Keratinocyte (primary cell): ENCODE data around the gene PLEK. TPM values are rescaled to one million over a fixed set of nuclear protein-coding genes. Genes with fewer than 3 reads are reported as not detected.

Experiments
- DNase-seq: peaks from one replicate; pipeline ENCODE4 v3.0.0-alpha.2; 2011; ENCODE audit warnings: low read depth, missing footprints, low spot score
- FAIRE-seq: peaks from 2 replicates; lab custom pipeline; 2011; peaks lifted over from hg19 to GRCh38; lab: Jason Lieb, UNC
- H2AFZ ChIP-seq: 2 replicates; pipeline ENCODE4 v1.6.0; 2012; ENCODE audit warnings: low read length, control low read depth, inconsistent platforms; ENCODE audit not compliant: control insufficient read depth
- H3K27ac ChIP-seq: 2 replicates; pipeline ENCODE4 v1.5.1; 2011; ENCODE audit warnings: low read length; ENCODE audit not compliant: control insufficient read depth, insufficient read depth
- H3K27me3 ChIP-seq: 3 replicates; pipeline ENCODE4 v1.6.0; 2011; ENCODE audit warnings: low read length; ENCODE audit not compliant: control insufficient read depth, insufficient read depth; ENCODE audit errors: extremely low read depth
- H3K36me3 ChIP-seq, 2 experiments: 2 replicates in 1 of 2; 3 replicates in 1 of 2; pipeline ENCODE4 v1.5.1; 2011; ENCODE audit warnings: low read length in 2 of 2, mild to moderate bottlenecking in 1 of 2; ENCODE audit not compliant: control insufficient read depth in 2 of 2, insufficient read depth in 2 of 2; ENCODE audit errors: extremely low read depth in 1 of 2
- H3K4me1 ChIP-seq: 3 replicates; pipeline ENCODE4 v1.5.1; 2011; ENCODE audit warnings: low read length; ENCODE audit not compliant: control insufficient read depth, insufficient read depth; ENCODE audit errors: extremely low read depth
- H3K4me2 ChIP-seq: 3 replicates; pipeline ENCODE4 v1.6.0; 2011; ENCODE audit warnings: low read depth, low read length; ENCODE audit not compliant: control insufficient read depth, insufficient read depth; ENCODE audit errors: extremely low read depth
- H3K4me3 ChIP-seq, 3 experiments: fragments of 200-600 bp in 1 of 3; sonication (generic) in 1 of 3; 2 replicates in 2 of 3; 3 replicates in 1 of 3; pipeline ENCODE4 v1.5.1; 2011 to 2016; ENCODE audit warnings: low read length in 3 of 3, mild to moderate bottlenecking in 3 of 3, control low read depth in 2 of 3, inconsistent platforms in 1 of 3, low read depth in 1 of 3, mixed read lengths in 1 of 3, mixed run types in 1 of 3, moderate library complexity in 1 of 3; ENCODE audit not compliant: control insufficient read depth in 2 of 3, insufficient read depth in 2 of 3; ENCODE audit errors: extremely low read depth in 1 of 3
- H3K79me2 ChIP-seq: 2 replicates; pipeline ENCODE4 v1.6.0; 2012; ENCODE audit warnings: low read length; ENCODE audit not compliant: control insufficient read depth, insufficient read depth
- H3K9ac ChIP-seq: 3 replicates; pipeline ENCODE4 v1.6.0; 2011; ENCODE audit warnings: low read length; ENCODE audit not compliant: control insufficient read depth, insufficient read depth; ENCODE audit errors: extremely low read depth
- H3K9me1 ChIP-seq: 3 replicates; pipeline ENCODE4 v1.6.0; 2011; ENCODE audit warnings: low read length; ENCODE audit not compliant: control insufficient read depth, insufficient read depth; ENCODE audit errors: extremely low read depth
- H3K9me3 ChIP-seq: 2 replicates; pipeline ENCODE4 v1.5.1; 2012; ENCODE audit warnings: low read depth, low read length; ENCODE audit not compliant: control insufficient read depth
- H4K20me1 ChIP-seq: 3 replicates; pipeline ENCODE4 v1.6.0; 2011; ENCODE audit warnings: low read length; ENCODE audit not compliant: control insufficient read depth, insufficient read depth; ENCODE audit errors: extremely low read depth
- CTCF ChIP-seq, 3 experiments: IDR thresholded peaks in 1 of 3; conservative IDR thresholded peaks in 1 of 3; optimal IDR thresholded peaks in 1 of 3; 2 replicates in 2 of 3; 3 replicates in 1 of 3; pipeline versions ENCODE3 to v1.5.1; 2011; ENCODE audit warnings: low read length in 3 of 3, mild to moderate bottlenecking in 3 of 3, moderate library complexity in 2 of 3, control low read depth in 1 of 3, inconsistent platforms in 1 of 3; ENCODE audit not compliant: insufficient read depth in 2 of 3; ENCODE audit errors: extremely low read depth in 1 of 3
- EZH2 ChIP-seq: IDR thresholded peaks from one replicate; pipeline ENCODE4 v1.6.1; 2012; ENCODE audit warnings: inconsistent platforms, mild to moderate bottlenecking, low read length, moderate library complexity
- dilution Hi-C: fragments of 300-500 bp; cut with MboI; formaldehyde crosslinking; loops from one replicate; pipeline ENCODE4 v1.7.0; 2020; ENCODE audit warnings: low sequenced_read_pairs; ENCODE audit not compliant: extremely low pct_ligation_motif_present
- polyA plus RNA-seq, 5 experiments: library from polyadenylated mRNA; depleted of rRNA in 3 of 5; stranded (reverse) in 3 of 5; stranded (forward) in 1 of 5; unstranded in 1 of 5; fragments of >200 nt; gene quantifications; 1 replicate in 1 of 5; 2 replicates in 3 of 5; 3 replicates in 1 of 5; pipeline versions ENCODE4 v1.2.1 to v1.2.3, GENCODE V29; 2011 to 2012; ENCODE audit warnings: missing spikeins in 2 of 5, low read depth in 1 of 5, low replicate concordance in 1 of 5

PLEK gene
- polyA plus RNA-seq, 1 donor (not counting 4 experiments of a cell fraction or from before 2014, with no cell fraction given) = 0.04 TPM

- TF ChIP-seq CTCF (optimal IDR thresholded peaks at IDR 0.05 in 1 of 3, IDR thresholded peaks at IDR 0.05 in 1 of 3, conservative IDR thresholded peaks at IDR 0.05 in 1 of 3; ENCODE audit: extremely low read depth in 1 of 3, insufficient read depth in 2 of 3, low read length in 3 of 3) (no peak), EZH2 (no peak)
- no peak overlapping the region for H3K4me3 ChIP-seq
Observed at GRCh38 chr2:68428126-68428525, 63.0 kb downstream of the PLEK start.

DNA sequence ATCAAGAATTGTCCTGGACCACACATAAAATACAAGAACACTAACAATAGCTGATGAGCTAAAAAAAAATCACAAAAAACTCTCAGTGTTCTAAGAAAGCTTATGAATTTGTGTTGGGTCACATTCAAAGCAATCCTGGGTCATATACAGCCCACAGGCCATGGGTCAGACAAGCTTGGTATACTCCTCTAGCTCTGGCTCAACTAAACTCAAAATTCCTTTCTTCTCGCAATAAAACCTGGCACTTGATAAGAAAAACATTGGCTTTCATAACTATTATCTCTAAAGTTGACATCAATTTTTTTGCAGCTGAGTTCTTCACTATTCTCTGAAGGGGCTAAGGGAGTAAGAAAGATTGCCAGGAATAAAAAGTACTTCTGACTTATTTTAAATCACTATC lies 63.7 kb downstream of the PLEK start:
- FAIRE-seq = no peak
- Histone ChIP-seq H3K79me2 (no peaks in the 10 kb centered on the region), H3K4me1 (no peaks in the 10 kb centered on the region), H2AFZ (no peak overlapping the region), H3K4me2 (no peak overlapping the region), H3K9me1 (no peaks in the 10 kb centered on the region), H3K27ac (no peak overlapping the region), H3K9ac (no peak overlapping the region), H3K9me3 (no peaks in the 10 kb centered on the region), H3K36me3 (no peaks in the 10 kb centered on the region), H3K4me3 (no peak overlapping the region), H4K20me1 (no peaks in the 10 kb centered on the region), H3K27me3 (peaks cover 6% of the 10 kb centered on the region)
- dilution Hi-C loops = no loop called here
- no peak for DNase-seq
- TF ChIP-seq EZH2 = no peak
- TF ChIP-seq CTCF (optimal IDR thresholded peaks at IDR 0.05 in 1 of 3, IDR thresholded peaks at IDR 0.05 in 1 of 3, conservative IDR thresholded peaks at IDR 0.05 in 1 of 3; ENCODE audit: extremely low read depth in 1 of 3, insufficient read depth in 2 of 3, low read length in 3 of 3) = no peak

More at GRCh38 chr2:68428126-68428525, 63.0 kb downstream of the PLEK start:
- Histone ChIP-seq H4K20me1 (no peaks in the 10 kb centered on the region), H3K4me1 (no peaks in the 10 kb centered on the region), H3K27me3 (peaks cover 6% of the 10 kb centered on the region), H3K9me3 (no peaks in the 10 kb centered on the region), H3K9ac (no peak overlapping the region), H3K4me2 (no peak overlapping the region), H3K27ac (no peak overlapping the region), H3K36me3 (no peaks in the 10 kb centered on the region), H2AFZ (no peak overlapping the region), H3K79me2 (no peaks in the 10 kb centered on the region), H3K9me1 (no peaks in the 10 kb centered on the region)
- dilution Hi-C loops = no loop called here
- no peak for FAIRE-seq
- DNase-seq = no peak
